HCT116 (cell line): ENCODE measurements around the gene SPTBN1.

ENCODE experiments used
- CEBPB ChIP-seq: IDR thresholded peaks from 2 replicates; pipeline ENCODE4 v1.6.1; 2012; ENCODE audit warnings: low read depth
- CTCF ChIP-seq, 3 experiments: fragments of 200-600 bp in 1 of 3; sonication (generic) in 1 of 3; IDR thresholded peaks in 2 of 3; conservative IDR thresholded peaks in 1 of 3; 2 replicates each; pipeline ENCODE4 v1.5.1; 2012 to 2017; ENCODE audit warnings: low read depth in 2 of 3, low read length in 2 of 3, antibody characterized with exemption in 1 of 3, borderline replicate concordance in 1 of 3, control low read depth in 1 of 3, mild to moderate bottlenecking in 1 of 3, mixed read lengths in 1 of 3, mixed run types in 1 of 3, moderate library complexity in 1 of 3; ENCODE audit not compliant: insufficient read depth in 1 of 3
- EZH2phosphoT487 ChIP-seq: fragments of 200-600 bp; IDR thresholded peaks from 2 replicates; pipeline ENCODE4 v1.6.1; 2018; ENCODE audit warnings: antibody characterized with exemption, borderline replicate concordance
- FOSL1 ChIP-seq: IDR thresholded peaks from 2 replicates; pipeline ENCODE4 v1.6.1; 2012; ENCODE audit warnings: low read depth
- JUND ChIP-seq: IDR thresholded peaks from 2 replicates; pipeline ENCODE4 v1.6.1; 2012
- MAX ChIP-seq: IDR thresholded peaks from 2 replicates; pipeline ENCODE4 v1.6.1; 2012
- POLR2A ChIP-seq: IDR thresholded peaks from 2 replicates; pipeline ENCODE4 v1.7.0; 2011; ENCODE audit warnings: borderline replicate concordance; ENCODE audit not compliant: insufficient read depth, insufficient read length; ENCODE audit errors: extremely low read depth
- POLR2AphosphoS5 ChIP-seq: IDR thresholded peaks from 2 replicates; pipeline ENCODE4 v1.6.1; 2011; ENCODE audit warnings: mild to moderate bottlenecking, low read depth, low read length, moderate library complexity
- RAD21 ChIP-seq: IDR thresholded peaks from 2 replicates; pipeline ENCODE4 v1.6.1; 2012; ENCODE audit warnings: low read depth, mild to moderate bottlenecking
- SP1 ChIP-seq: IDR thresholded peaks from 2 replicates; pipeline ENCODE4 v1.6.1; 2012; ENCODE audit warnings: low read depth
- YY1 ChIP-seq: IDR thresholded peaks from 2 replicates; pipeline ENCODE4 v1.6.1; 2011; ENCODE audit warnings: low read length, low read depth, moderate library complexity, mild to moderate bottlenecking; ENCODE audit not compliant: insufficient replicate concordance; ENCODE audit errors: extremely low read depth
- ZNF274 ChIP-seq: fragments of 200-500 bp; sonication (Bioruptor generic); IDR thresholded peaks from 2 replicates; pipeline ENCODE4 v1.6.1; 2014; ENCODE audit warnings: mild to moderate bottlenecking, low read depth, low read length, inconsistent platforms

- TF ChIP-seq CTCF (IDR thresholded peaks at IDR 0.05 in 2 of 3, conservative IDR thresholded peaks at IDR 0.05 in 1 of 3; ENCODE audit: borderline replicate concordance in 1 of 3, insufficient read depth in 1 of 3, low read depth in 2 of 3, low read length in 2 of 3) (no peak), EZH2phosphoT487 (no peak), POLR2A (no peak), JUND (no peak), MAX (no peak), ZNF274 (no peak), RAD21 (no peak), FOSL1 (no peak), POLR2AphosphoS5 (no peak), CEBPB (no peak), YY1 (no peak), SP1 (no peak)
Measured at GRCh38 chr2:54648256-54648655, 192.1 kb downstream of the SPTBN1 start.
